Measurements from ENCODE around the gene RFPL2. TPM values are rescaled to one million over a fixed set of nuclear protein-coding genes. Genes with fewer than 3 reads are reported as not detected.
A peak's percentile ranks its signal among the peaks of the same experiment; 100 is the strongest.

The RFPL2 gene
- not detected in 2 replicates for total RNA-seq (2022)
- Bru-seq, nascent RNA = percentile 13 among the genes with signal in this experiment
- percentile 21 among the genes with signal in this experiment for BruChase-seq, experiment 1, labeled RNA remaining after a 6-hour chase
- BruChase-seq, experiment 2, labeled RNA remaining after a 2-hour chase = percentile 7 among the genes with signal in this experiment
- long read RNA-seq = 0 reads

DNA sequence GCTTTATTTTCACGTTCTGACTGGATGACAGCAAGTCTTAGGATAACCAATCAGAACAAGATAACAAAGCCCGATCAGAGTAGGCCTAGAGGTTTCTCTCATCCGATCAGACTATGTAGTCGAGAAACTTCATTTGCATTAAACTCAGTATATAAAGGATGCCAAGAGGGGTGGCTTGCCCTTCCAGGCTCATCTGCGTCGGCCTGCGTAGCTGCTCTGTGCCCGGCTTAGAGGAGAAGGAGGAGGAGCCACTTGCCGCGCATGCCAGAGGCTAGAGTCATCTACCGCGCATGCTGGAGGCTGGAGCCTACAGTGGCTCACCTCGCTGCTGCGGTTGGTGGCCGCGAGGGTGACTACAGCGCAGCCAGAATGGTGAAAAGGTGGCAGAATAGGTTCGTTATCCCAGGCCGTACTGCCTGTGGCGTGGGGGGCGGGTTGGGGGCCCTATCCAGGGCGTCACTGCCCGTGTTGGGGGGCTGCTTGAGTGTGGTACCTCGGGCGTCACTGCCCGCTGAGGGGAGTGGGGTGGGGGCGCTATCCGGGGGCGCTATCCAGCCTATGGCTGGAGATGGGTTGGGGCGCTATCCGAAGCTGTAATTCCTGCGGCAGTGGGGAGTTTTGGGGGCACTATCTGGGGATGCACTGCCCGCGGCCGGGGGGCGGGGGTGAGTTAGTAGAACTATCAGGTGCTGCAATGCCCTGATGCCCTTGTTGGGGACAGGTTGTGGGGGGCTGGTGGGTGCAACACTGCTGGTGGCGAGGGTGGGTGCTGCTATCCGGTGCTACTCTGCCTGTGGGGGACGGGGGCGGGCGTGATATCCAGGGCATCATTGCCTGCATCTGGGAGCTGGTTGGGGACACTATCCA lies at the start of gene RFPL2:
Gene RFPL2 (minus strand): TSS at position 218 of the 867 bp plus-strand sequence. CDS start 2,622 bp downstream, outside the sequence.
- intact Hi-C loops (cut with micrococcal nuclease) = no loop called here
- POLR2A ChIA-PET = interaction anchor here (1.1 kb wide), 1 partner anchor 208 kb away, joined by 3 read pairs; no protein-coding TSS in a partner anchor
- CTCF ChIA-PET = interaction anchor here (0.8 to 1.2 kb wide), 3 partner anchors 61 to 227 kb away, joined by 3 to 5 read pairs (median 5); no protein-coding TSS in a partner anchor
- H3K27ac Mint-ChIP-seq (ENCODE audit: low read depth, unreplicated experiment) = no peak within 1 kb of the TSS
- H3K4me3 Mint-ChIP-seq (ENCODE audit: unreplicated experiment) = peak within 1 kb of the TSS; percentile 80
- TF ChIP-seq, protein P1, sequence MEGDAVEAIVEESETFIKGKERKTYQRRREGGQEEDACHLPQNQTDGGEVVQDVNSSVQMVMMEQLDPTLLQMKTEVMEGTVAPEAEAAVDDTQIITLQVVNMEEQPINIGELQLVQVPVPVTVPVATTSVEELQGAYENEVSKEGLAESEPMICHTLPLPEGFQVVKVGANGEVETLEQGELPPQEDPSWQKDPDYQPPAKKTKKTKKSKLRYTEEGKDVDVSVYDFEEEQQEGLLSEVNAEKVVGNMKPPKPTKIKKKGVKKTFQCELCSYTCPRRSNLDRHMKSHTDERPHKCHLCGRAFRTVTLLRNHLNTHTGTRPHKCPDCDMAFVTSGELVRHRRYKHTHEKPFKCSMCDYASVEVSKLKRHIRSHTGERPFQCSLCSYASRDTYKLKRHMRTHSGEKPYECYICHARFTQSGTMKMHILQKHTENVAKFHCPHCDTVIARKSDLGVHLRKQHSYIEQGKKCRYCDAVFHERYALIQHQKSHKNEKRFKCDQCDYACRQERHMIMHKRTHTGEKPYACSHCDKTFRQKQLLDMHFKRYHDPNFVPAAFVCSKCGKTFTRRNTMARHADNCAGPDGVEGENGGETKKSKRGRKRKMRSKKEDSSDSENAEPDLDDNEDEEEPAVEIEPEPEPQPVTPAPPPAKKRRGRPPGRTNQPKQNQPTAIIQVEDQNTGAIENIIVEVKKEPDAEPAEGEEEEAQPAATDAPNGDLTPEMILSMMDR (IDR thresholded peaks at IDR 0.05; ENCODE audit: unreplicated experiment) = no peak
- no peaks in the 10 kb centered on the region for H3K36me3 Mint-ChIP-seq (ENCODE audit: insufficient read depth, unreplicated experiment)
- BruUV-seq (replicated peaks) = no TSS peak
- DNase-seq (ENCODE audit: unreplicated experiment) = peak; percentile 82
- H3K27me3 Mint-ChIP-seq (ENCODE audit: insufficient read depth, unreplicated experiment) = peaks cover 16% of the 10 kb centered on the region
- no peaks in the 10 kb centered on the region for H3K9me3 Mint-ChIP-seq (ENCODE audit: unreplicated experiment)
- H3K4me1 Mint-ChIP-seq (ENCODE audit: insufficient read depth, unreplicated experiment) = peaks cover 6% of the 10 kb centered on the region

DNA sequence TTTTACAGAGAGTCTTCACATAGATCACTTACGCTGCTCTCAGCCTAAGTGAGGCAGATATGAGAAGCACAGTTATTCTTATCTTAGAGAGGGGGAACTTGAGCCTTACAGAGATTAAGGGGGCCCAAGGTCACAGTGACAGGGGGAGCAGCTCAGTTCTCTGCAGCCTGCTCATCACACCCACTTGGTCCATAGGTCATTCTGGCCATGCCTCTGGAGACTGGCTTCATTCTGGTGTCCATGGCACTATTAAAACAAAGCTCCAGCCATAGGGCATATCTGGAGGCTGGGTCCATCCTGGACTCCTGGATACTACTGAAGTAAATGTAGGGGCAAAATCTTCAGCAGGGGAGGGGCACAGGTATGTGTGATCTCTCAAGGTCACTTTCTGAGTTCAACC lies 44.4 kb upstream of the RFPL2 start:
- H3K27ac Mint-ChIP-seq (ENCODE audit: low read depth, unreplicated experiment) = no peak overlapping the region
- peaks cover 63% of the 10 kb centered on the region for H3K27me3 Mint-ChIP-seq (ENCODE audit: insufficient read depth, unreplicated experiment)
- H3K36me3 Mint-ChIP-seq (ENCODE audit: insufficient read depth, unreplicated experiment) = no peaks in the 10 kb centered on the region
- no peaks in the 10 kb centered on the region for H3K4me1 Mint-ChIP-seq (ENCODE audit: insufficient read depth, unreplicated experiment)
- ChIA-PET CTCF (interaction anchor here (1.3 kb wide), 1 partner anchor 18 kb away, joined by 5 read pairs; no protein-coding TSS in a partner anchor), POLR2A (interaction anchor here (1.5 kb wide), 1 partner anchor 12 kb away, joined by 4 read pairs; no protein-coding TSS in a partner anchor)
- no TSS peak for BruUV-seq (replicated peaks)
- TF ChIP-seq, protein P1 (IDR thresholded peaks at IDR 0.05; ENCODE audit: unreplicated experiment) = no peak
- no peaks in the 10 kb centered on the region for H3K9me3 Mint-ChIP-seq (ENCODE audit: unreplicated experiment)
- H3K4me3 Mint-ChIP-seq (ENCODE audit: unreplicated experiment) = no peak overlapping the region
- DNase-seq (ENCODE audit: unreplicated experiment) = no peak
- intact Hi-C loops (cut with micrococcal nuclease) = no loop called here

DNA sequence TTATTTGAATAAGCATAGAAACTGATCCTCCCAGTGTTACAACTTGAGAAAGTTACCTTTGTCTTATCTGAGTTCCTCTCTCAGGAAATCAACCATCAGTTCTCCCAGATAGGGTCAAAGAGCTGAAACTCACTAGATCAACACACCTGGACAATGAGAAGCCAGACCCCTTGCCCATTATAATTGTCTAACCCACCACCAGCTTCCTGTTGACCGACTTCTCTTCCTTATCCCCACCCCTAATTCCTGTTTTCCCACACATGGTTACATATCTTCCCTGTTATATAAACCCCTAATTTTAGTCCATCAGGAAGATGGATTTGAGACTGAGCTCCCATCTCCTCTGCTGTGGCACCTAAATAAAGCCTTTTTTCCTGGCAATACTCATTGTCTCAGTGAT lies 43.4 kb upstream of the RFPL2 start:
- TF ChIP-seq, protein P1 (IDR thresholded peaks at IDR 0.05; ENCODE audit: unreplicated experiment) = no peak
- CTCF ChIA-PET = interaction anchor here (1.2 kb wide), 1 partner anchor 39 kb away, joined by 4 read pairs; no protein-coding TSS in a partner anchor

DNA sequence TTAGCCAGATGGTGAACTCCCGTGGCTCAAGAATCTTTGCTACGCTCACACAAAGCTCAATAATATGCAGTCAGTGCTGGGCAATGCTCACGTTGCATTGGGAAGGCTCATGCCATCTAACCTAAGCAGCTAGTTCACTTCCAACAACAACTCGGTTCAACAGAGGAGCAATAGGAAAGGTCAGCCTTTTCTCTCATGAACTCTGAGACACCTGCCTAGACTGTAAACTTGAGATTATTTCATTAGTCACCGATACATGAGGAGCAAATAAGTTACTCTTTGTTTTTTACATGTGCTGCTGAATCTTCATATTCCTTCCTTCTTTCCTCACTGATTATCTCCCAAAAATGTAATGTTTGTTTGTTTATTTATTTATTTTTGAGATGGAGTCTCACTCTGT lies 41.3 kb upstream of the RFPL2 start:
- CTCF ChIA-PET = no interaction called here
- Mint-ChIP-seq H3K4me3 (ENCODE audit: unreplicated experiment) (no peak overlapping the region), H3K4me1 (ENCODE audit: insufficient read depth, unreplicated experiment) (no peaks in the 10 kb centered on the region), H3K27me3 (ENCODE audit: insufficient read depth, unreplicated experiment) (peaks cover 50% of the 10 kb centered on the region), H3K9me3 (ENCODE audit: unreplicated experiment) (no peaks in the 10 kb centered on the region), H3K27ac (ENCODE audit: low read depth, unreplicated experiment) (no peak overlapping the region), H3K36me3 (ENCODE audit: insufficient read depth, unreplicated experiment) (no peaks in the 10 kb centered on the region)
- BruUV-seq (replicated peaks) = no TSS peak
- POLR2A ChIA-PET = interaction anchor here (1.1 kb wide), 1 partner anchor 11 kb away, joined by 4 read pairs; no protein-coding TSS in a partner anchor
- DNase-seq (ENCODE audit: unreplicated experiment) = no peak
- TF ChIP-seq, protein P1 (IDR thresholded peaks at IDR 0.05; ENCODE audit: unreplicated experiment) = no peak
- intact Hi-C loops (cut with micrococcal nuclease) = no loop called here

More for the DNA sequence above, 43.4 kb upstream of the RFPL2 start:
- Mint-ChIP-seq H3K9me3 (ENCODE audit: unreplicated experiment) (no peaks in the 10 kb centered on the region), H3K36me3 (ENCODE audit: insufficient read depth, unreplicated experiment) (no peaks in the 10 kb centered on the region), H3K27me3 (ENCODE audit: insufficient read depth, unreplicated experiment) (peaks cover 59% of the 10 kb centered on the region), H3K27ac (ENCODE audit: low read depth, unreplicated experiment) (no peak overlapping the region), H3K4me1 (ENCODE audit: insufficient read depth, unreplicated experiment) (no peaks in the 10 kb centered on the region), H3K4me3 (ENCODE audit: unreplicated experiment) (no peak overlapping the region)
- intact Hi-C loops (cut with micrococcal nuclease) = no loop called here
- DNase-seq (ENCODE audit: unreplicated experiment) = no peak
- no TSS peak for BruUV-seq (replicated peaks)
- POLR2A ChIA-PET = no interaction called here

All from MCF 10A (cell line).